ENCODE results near the gene HOTAIR. TPM values are rescaled to one million over a fixed set of nuclear protein-coding genes. Genes with fewer than 3 reads are reported as not detected.

HOTAIR gene
- total RNA-seq, 1 donor from 2014 or later = 1.4 TPM

DNA sequence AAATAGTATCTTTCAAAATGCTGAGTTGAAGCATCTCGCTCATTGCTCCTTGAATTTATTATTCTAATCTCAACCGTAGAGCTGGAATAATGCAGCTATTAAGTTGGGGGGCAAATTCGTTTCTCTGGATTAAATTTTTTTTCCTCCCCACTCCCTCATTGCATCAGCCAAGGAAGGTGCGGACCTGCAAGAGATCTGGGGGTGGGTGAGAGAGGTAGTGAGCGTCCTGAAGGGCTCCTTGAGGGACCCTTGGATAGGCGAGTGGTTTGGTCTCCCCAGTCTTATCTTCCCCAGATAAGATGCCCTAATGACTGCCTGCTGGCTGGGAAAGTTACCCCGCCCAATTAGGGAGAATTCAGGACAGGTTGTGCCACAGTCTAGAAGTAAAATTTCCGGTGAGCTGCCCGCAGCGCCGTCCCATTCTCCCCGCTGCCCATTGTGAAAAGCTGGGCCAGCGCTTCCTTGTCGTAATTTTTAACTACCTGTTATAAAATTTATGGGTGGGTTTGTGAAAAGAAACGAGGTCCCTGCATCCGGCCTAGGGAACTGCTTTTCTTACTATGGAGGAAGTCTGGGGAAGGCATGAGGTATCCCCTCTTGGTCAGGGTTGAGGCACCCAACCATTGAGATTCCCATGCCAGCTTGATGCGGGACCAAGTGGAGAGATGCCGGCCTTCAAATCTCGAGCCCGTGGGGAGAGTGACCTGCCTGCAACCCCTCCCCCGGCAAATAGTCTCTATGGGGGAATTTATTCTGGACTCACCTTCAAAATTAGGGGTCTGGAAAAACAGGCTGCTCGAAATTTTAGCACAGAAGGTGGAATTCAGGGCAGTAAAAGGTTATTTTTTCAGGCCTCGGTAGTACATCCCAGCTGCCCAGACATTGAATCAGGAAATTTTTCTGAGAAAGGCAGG lies 40.5 kb upstream of the HOTAIR start:
- no peak for DNase-seq (ENCODE audit: low spot score)
- Mint-ChIP-seq H3K27ac (ENCODE audit: unreplicated experiment) (no peak overlapping the region), H3K9me3 (ENCODE audit: unreplicated experiment) (no peaks in the 10 kb centered on the region), H3K4me3 (ENCODE audit: unreplicated experiment) (no peak overlapping the region), H3K4me1 (ENCODE audit: unreplicated experiment) (peaks cover 20% of the 10 kb centered on the region), H3K27me3 (ENCODE audit: unreplicated experiment) (peaks cover 33% of the 10 kb centered on the region), H3K36me3 (ENCODE audit: low read depth, unreplicated experiment) (no peaks in the 10 kb centered on the region)
- TF ChIP-seq, protein P1, sequence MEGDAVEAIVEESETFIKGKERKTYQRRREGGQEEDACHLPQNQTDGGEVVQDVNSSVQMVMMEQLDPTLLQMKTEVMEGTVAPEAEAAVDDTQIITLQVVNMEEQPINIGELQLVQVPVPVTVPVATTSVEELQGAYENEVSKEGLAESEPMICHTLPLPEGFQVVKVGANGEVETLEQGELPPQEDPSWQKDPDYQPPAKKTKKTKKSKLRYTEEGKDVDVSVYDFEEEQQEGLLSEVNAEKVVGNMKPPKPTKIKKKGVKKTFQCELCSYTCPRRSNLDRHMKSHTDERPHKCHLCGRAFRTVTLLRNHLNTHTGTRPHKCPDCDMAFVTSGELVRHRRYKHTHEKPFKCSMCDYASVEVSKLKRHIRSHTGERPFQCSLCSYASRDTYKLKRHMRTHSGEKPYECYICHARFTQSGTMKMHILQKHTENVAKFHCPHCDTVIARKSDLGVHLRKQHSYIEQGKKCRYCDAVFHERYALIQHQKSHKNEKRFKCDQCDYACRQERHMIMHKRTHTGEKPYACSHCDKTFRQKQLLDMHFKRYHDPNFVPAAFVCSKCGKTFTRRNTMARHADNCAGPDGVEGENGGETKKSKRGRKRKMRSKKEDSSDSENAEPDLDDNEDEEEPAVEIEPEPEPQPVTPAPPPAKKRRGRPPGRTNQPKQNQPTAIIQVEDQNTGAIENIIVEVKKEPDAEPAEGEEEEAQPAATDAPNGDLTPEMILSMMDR (IDR thresholded peaks at IDR 0.05; ENCODE audit: unreplicated experiment) = no peak

DNA sequence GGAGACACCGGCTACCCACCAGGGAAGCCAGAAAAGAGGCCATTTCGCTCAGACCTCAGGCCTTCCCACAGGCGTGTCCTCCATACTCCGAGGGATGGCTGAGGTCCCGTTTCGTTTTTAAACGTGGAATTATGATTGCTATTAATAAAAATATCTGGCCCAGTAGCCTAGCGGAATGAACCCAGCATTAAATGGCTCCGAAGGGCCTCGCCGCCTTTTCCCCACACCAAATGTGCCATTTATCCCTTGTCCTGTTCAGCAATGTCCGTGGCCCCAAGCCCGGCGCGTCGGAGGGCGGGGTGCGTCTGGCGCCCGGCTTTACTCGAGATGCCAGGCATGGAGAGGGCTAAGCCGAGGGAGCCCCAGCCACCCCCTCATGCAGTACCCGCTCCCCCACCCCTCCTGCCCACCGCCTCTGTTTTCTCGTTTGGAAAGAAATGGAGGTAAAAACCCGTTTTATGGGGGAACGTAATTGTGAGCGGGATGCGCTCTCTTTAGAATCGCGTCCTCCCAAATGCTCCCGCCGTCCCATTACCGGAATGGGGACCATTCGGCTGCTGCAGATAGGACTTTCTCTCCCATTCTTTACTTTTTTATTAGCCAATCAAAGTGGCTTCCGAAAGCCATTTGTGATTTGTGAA lies 39.7 kb upstream of the HOTAIR start:
- DNase-seq (ENCODE audit: low spot score) = no peak
- Mint-ChIP-seq H3K9me3 (ENCODE audit: unreplicated experiment) (no peaks in the 10 kb centered on the region), H3K27me3 (ENCODE audit: unreplicated experiment) (peaks cover 31% of the 10 kb centered on the region), H3K27ac (ENCODE audit: unreplicated experiment) (no peak overlapping the region), H3K4me1 (ENCODE audit: unreplicated experiment) (peaks cover 17% of the 10 kb centered on the region), H3K4me3 (ENCODE audit: unreplicated experiment) (no peak overlapping the region), H3K36me3 (ENCODE audit: low read depth, unreplicated experiment) (no peaks in the 10 kb centered on the region)
- TF ChIP-seq, protein P1 (IDR thresholded peaks at IDR 0.05; ENCODE audit: unreplicated experiment) = no peak

DNA sequence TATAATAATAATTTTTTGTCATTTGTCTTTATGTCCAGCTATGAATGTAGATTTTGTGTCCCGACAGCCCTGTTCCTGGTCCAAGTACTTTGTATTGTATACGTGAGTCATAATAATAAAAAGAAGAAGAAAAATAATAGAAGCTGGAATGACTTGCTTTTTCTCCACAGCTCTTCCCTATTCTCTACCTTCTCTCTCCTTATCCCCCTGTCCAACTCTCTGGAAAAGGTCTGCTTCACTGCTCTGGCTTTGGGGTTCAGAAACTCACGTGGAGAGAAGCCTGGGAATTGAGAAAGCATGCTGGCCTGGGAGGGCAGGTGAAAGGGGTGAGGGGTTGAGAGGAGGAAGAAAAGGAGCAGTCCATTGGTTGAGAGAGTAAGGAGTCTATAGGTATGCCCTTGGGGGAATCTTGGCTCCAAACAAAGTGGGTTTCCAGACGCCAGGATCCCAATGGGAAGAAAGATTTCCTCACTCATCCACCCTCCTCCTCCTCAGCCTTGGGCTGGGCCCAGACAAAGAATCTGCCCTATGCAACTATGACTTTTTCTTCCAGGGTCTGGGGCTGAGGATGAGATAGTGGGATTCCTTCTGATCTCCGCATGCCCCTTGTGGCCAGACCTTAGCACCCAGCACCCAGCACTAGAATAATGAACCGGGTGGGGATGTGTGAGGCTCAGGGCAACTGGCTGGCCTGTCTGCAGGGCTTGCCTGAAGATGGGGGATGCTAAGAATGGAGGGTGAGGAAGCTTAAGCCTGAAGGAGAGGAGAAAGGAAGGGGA lies 38.1 kb upstream of the HOTAIR start:
- peaks cover 15% of the 10 kb centered on the region for H3K4me1 Mint-ChIP-seq (ENCODE audit: unreplicated experiment)
- peaks cover 29% of the 10 kb centered on the region for H3K27me3 Mint-ChIP-seq (ENCODE audit: unreplicated experiment)
- DNase-seq (ENCODE audit: low spot score) = no peak
- TF ChIP-seq, protein P1 (IDR thresholded peaks at IDR 0.05; ENCODE audit: unreplicated experiment) = no peak
- H3K4me3 Mint-ChIP-seq (ENCODE audit: unreplicated experiment) = no peak overlapping the region
- H3K36me3 Mint-ChIP-seq (ENCODE audit: low read depth, unreplicated experiment) = no peaks in the 10 kb centered on the region
- no peak overlapping the region for H3K27ac Mint-ChIP-seq (ENCODE audit: unreplicated experiment)
- H3K9me3 Mint-ChIP-seq (ENCODE audit: unreplicated experiment) = no peaks in the 10 kb centered on the region

DNA sequence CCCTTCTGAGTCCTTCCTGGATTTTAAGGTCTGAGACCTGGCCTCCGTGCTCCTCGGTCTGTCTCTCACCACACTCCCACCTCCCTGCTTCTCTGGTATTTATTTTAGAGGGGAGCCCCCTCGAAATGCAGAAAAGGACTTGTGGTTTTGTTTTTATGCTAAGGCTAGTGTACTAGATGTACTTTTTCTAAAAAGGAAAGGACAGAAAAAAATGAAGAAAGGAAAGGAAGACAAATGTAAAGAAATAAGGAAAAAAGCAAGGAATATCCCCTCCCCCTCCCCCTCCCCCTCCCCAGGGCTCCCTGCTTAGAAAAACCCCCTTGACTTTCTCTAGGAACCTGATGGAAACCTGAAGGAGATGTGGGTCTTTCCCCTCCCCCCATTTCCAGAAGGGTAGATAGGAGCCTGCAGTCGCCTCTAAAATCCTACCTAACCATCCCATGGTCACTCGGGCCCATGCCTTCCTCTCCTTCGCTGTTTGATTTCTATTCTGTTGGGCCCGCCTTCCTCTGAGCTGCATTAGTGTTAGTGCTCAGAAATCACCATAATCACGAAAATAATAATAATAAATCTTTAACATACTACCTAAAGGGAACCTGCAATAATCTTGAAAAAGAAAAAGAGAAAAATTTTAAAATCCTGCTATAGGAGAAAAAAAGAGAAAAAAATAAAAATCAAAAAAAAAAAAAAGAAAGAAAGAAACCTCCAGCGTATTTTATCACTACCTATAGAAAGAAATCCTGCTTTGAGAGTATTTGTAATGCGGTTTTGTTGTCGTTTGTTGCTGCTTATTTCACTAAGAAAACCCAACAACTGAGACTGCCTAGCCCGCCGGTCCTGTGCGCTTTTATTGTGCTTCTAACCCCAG lies 37.1 kb upstream of the HOTAIR start:
- Mint-ChIP-seq H3K36me3 (ENCODE audit: low read depth, unreplicated experiment) (no peaks in the 10 kb centered on the region), H3K9me3 (ENCODE audit: unreplicated experiment) (no peaks in the 10 kb centered on the region), H3K27me3 (ENCODE audit: unreplicated experiment) (peaks cover 30% of the 10 kb centered on the region), H3K4me3 (ENCODE audit: unreplicated experiment) (no peak overlapping the region), H3K4me1 (ENCODE audit: unreplicated experiment) (peaks cover 12% of the 10 kb centered on the region), H3K27ac (ENCODE audit: unreplicated experiment) (no peak overlapping the region)
- TF ChIP-seq, protein P1 (IDR thresholded peaks at IDR 0.05; ENCODE audit: unreplicated experiment) = no peak
- no peak for DNase-seq (ENCODE audit: low spot score)
